ENCODE results near the gene SFSWAP. TPM values are rescaled to one million over a fixed set of nuclear protein-coding genes. Genes with fewer than 3 reads are reported as not detected.

The SFSWAP gene
- total and polyA plus RNA-seq, 2 of the 8 experiments (the other 6 are each of a cell fraction or from before 2014, with no cell fraction given) = 36.5 to 49.5 TPM

GRCh38 chr12:131729254-131729955, 18.5 kb downstream of the SFSWAP start:
- H3K79me2 ChIP-seq (ENCODE audit: control insufficient read depth in 1 of 2, insufficient read depth in 2 of 2, low read length in 2 of 2) = peaks cover 0 to 24% of the 10 kb centered on the region in 2 experiments; a peak in 2 of 4 replicates
- no peak overlapping the region for H3K9ac ChIP-seq (replicated peaks in 1 of 4; ENCODE audit: extremely low read depth in 1 of 4, low read depth in 3 of 4, low read length in 3 of 4)
- H3K14ac ChIP-seq (ENCODE audit: insufficient read length) = no peak overlapping the region
- H4K5ac ChIP-seq (ENCODE audit: insufficient read length, low read depth, low read length) = no peak overlapping the region
- FAIRE-seq (no peak), DNase-seq (ENCODE audit: low read depth in 1 of 2, low spot score in 2 of 2) (no peak)
- peak overlapping the region; percentile 88; the same call in 1 of the 2 replicates for H2BK5ac ChIP-seq (ENCODE audit: low read depth, low read length)
- H3K79me1 ChIP-seq (ENCODE audit: low read depth, low read length) = peaks cover 5% of the 10 kb centered on the region
- H2AFZ ChIP-seq (ENCODE audit: low read length) = no peak overlapping the region
- no peaks in the 10 kb centered on the region for H4K20me1 ChIP-seq (replicated peaks in 1 of 2; ENCODE audit: control insufficient read depth in 1 of 2, insufficient read depth in 2 of 2, low read length in 2 of 2)
- H2BK120ac ChIP-seq (replicated peaks; ENCODE audit: low read depth, low read length) = peak overlapping the region; percentile 97
- ChIA-PET POLR2A (ENCODE audit: partially characterized antibody) (interaction anchor here (0.5 to 2.3 kb wide), 6 partner anchors 8 to 60 kb away, joined by 3 to 5 read pairs (median 4); no protein-coding TSS in a partner anchor), CTCF (ENCODE audit: partially characterized antibody) (interaction anchor here (0.7 to 1.7 kb wide), 8 partner anchors 10 to 121 kb away, joined by 3 to 9 read pairs (median 4); partner anchors contain the start of gene SFSWAP)
- no peaks in the 10 kb centered on the region for H3K23me2 ChIP-seq (ENCODE audit: low read depth, low read length)
- H3K4ac ChIP-seq (replicated peaks; ENCODE audit: insufficient read length, low read depth, low read length) = peak overlapping the region; percentile 94
- no peak overlapping the region; the same call in 1 of the 2 replicates for H2AK5ac ChIP-seq (ENCODE audit: low read depth, low read length)
- H2BK15ac ChIP-seq (ENCODE audit: low read length) = no peak overlapping the region
- H3K27me3 ChIP-seq (replicated peaks in 1 of 4; ENCODE audit: control insufficient read depth in 3 of 4, extremely low read depth in 1 of 4, insufficient read depth in 3 of 4, low read length in 3 of 4) = no peaks in the 10 kb centered on the region
- H3K23ac ChIP-seq (ENCODE audit: insufficient read length) = no peak overlapping the region
- WGBS, 2 experiments (ENCODE audit: extremely low coverage in 1 of 2, insufficient coverage in 1 of 2, insufficient read length in 1 of 2, insufficient replicate concordance in 2 of 2, low coverage in 1 of 2, low lambda C conversion rate in 2 of 2, missing lambda C conversion rate in 1 of 2) = 35% methylated on average over 9 of the region's 9 CpGs; no CpG with 5 or more reads in 1 of the 2 experiments
- 0 out of 2 replicates have a peak, but pooled peaks have one; percentile 6 for TF ChIP-seq YY1 (IDR thresholded peaks at IDR 0.05; ENCODE audit: low read depth, low read length)
- TF ChIP-seq RBBP5 (IDR thresholded peaks at IDR 0.05; ENCODE audit: borderline replicate concordance, low read depth, low read length) = no peak
- H3K4me2 ChIP-seq (ENCODE audit: insufficient read depth in 1 of 2, low read depth in 2 of 2, low read length in 2 of 2) = peak overlapping the region; percentile 3 to 33; a peak in 2 of 4 replicates
- peaks cover 7 to 30% (median 17%) of the 10 kb centered on the region in 4 experiments for H3K4me1 ChIP-seq (replicated peaks in 1 of 4; ENCODE audit: control insufficient read depth in 3 of 4, insufficient read depth in 4 of 4, low read length in 3 of 4)
- peaks cover 25 to 77% (median 42%) of the 10 kb centered on the region in 4 experiments for H3K36me3 ChIP-seq (ENCODE audit: control insufficient read depth in 2 of 4, insufficient read depth in 4 of 4, low read length in 3 of 4)
- H3K27ac ChIP-seq (ENCODE audit: low read depth, low read length) = peak overlapping the region; percentile 48; the same call in 1 of the 2 replicates
- H4K91ac ChIP-seq (replicated peaks; ENCODE audit: insufficient read length, low read length) = peak overlapping the region; percentile 94
- H3K18ac ChIP-seq (ENCODE audit: extremely low read depth, low read length) = no peak overlapping the region
- H4K8ac ChIP-seq (ENCODE audit: extremely low read depth, insufficient read depth, low read length) = no peak overlapping the region
- H3K9me3 ChIP-seq (ENCODE audit: insufficient read depth in 2 of 2, low read depth in 1 of 2, low read length in 1 of 2) = no peaks in the 10 kb centered on the region
- 0 out of 2 replicates have a peak overlapping the region, but pooled peaks have one; percentile 4 for H2BK12ac ChIP-seq (ENCODE audit: low read depth, low read length)
- H3K4me3 ChIP-seq (ENCODE audit: extremely low read depth in 1 of 4, insufficient read depth in 2 of 4, low read depth in 3 of 4, low read length in 4 of 4) = no peak overlapping the region
- no peak overlapping the region for H3K56ac ChIP-seq (replicated peaks; ENCODE audit: insufficient read length, low read depth, low read length)
- no peak overlapping the region; the same call in 1 of the 2 replicates for H2BK20ac ChIP-seq (ENCODE audit: low read length)
